BJ (cell line): Measurements from ENCODE around the gene DPH7. TPM values are rescaled to one million over a fixed set of nuclear protein-coding genes. Genes with fewer than 3 reads are reported as not detected.

Source experiments
- CTCF ChIA-PET: fragments of 350-600 bp; formaldehyde crosslinking; extraction: SDS; loops from one replicate; lab custom pipeline; 2021; ENCODE audit warnings: antibody characterized with exemption, inconsistent platforms; lab: Yijun Ruan, JAX
- POLR2A ChIA-PET: fragments of 300-600 bp; sonication (Branson Sonifier 250); formaldehyde crosslinking; extraction: SDS; loops from one replicate; lab custom pipeline; 2021; ENCODE audit warnings: antibody characterized with exemption; lab: Charles Lee
- DNase-seq: peaks from one replicate; pipeline ENCODE4 v3.0.0-alpha.2; 2011; ENCODE audit warnings: low read depth
- H3K27me3 ChIP-seq: 2 replicates; pipeline ENCODE4 v1.6.0; 2011; ENCODE audit warnings: low read length; ENCODE audit not compliant: control insufficient read depth, insufficient read depth
- H3K36me3 ChIP-seq: 2 replicates; pipeline ENCODE4 v1.5.1; 2011; ENCODE audit warnings: low read length; ENCODE audit not compliant: control insufficient read depth, insufficient read depth
- H3K4me3 ChIP-seq: 2 replicates; pipeline ENCODE4 v1.5.1; 2011; ENCODE audit warnings: low read depth, mild to moderate bottlenecking, control low read depth, low read length
- CTCF ChIP-seq: IDR thresholded peaks from 2 replicates; pipeline ENCODE4 v1.5.1; 2011; ENCODE audit warnings: low read depth, mild to moderate bottlenecking, control low read depth, inconsistent platforms, low read length, moderate library complexity; ENCODE audit not compliant: insufficient read depth
- polyA plus RNA-seq: library from polyadenylated mRNA; depleted of rRNA; stranded (reverse); fragments of >200 nt; gene quantifications from 2 replicates; pipeline ENCODE4 v1.2.3, GENCODE V29; 2011

Gene DPH7
- polyA plus RNA-seq, 1 experiment, result 29.4 TPM

- no peak for DNase-seq
- TF ChIP-seq CTCF, result no peak
- no peak overlapping the region for H3K4me3 ChIP-seq
- ChIA-PET POLR2A (no interaction called here), CTCF (no interaction called here)
- no peaks in the 10 kb centered on the region for H3K27me3 ChIP-seq
- peaks cover 19% of the 10 kb centered on the region for H3K36me3 ChIP-seq
Observed at GRCh38 chr9:137614631-137615386, 36.1 kb upstream of the DPH7 start.

GRCh38 chr9:137613738-137614523 is 35.2 kb upstream of the DPH7 start:
- no peaks in the 10 kb centered on the region for H3K27me3 ChIP-seq
- H3K4me3 ChIP-seq, result no peak overlapping the region
- DNase-seq, result no peak
- ChIA-PET CTCF (no interaction called here), POLR2A (no interaction called here)
- no peak for TF ChIP-seq CTCF
- H3K36me3 ChIP-seq, result peaks cover 19% of the 10 kb centered on the region

- DNase-seq, result no peak
- Histone ChIP-seq H3K4me3 (no peak overlapping the region), H3K27me3 (no peaks in the 10 kb centered on the region), H3K36me3 (peaks cover 19% of the 10 kb centered on the region)
- ChIA-PET POLR2A (no interaction called here), CTCF (no interaction called here)
- no peak for TF ChIP-seq CTCF
Observed at GRCh38 chr9:137613259-137613658, 34.5 kb upstream of the DPH7 start.

GRCh38 chr9:137612741-137613142 is 34.0 kb upstream of the DPH7 start:
- TF ChIP-seq CTCF, result no peak
- Histone ChIP-seq H3K36me3 (peaks cover 19% of the 10 kb centered on the region), H3K27me3 (no peaks in the 10 kb centered on the region), H3K4me3 (no peak overlapping the region)
- DNase-seq, result no peak
- CTCF ChIA-PET, result no interaction called here
- POLR2A ChIA-PET, result no interaction called here

- POLR2A ChIA-PET, result no interaction called here
Observed at GRCh38 chr9:137611623-137612609, 33.2 kb upstream of the DPH7 start.

More at GRCh38 chr9:137611623-137612609, 33.2 kb upstream of the DPH7 start:
- CTCF ChIA-PET, result no interaction called here
- peak; percentile 43 for DNase-seq
- no peaks in the 10 kb centered on the region for H3K27me3 ChIP-seq
- H3K36me3 ChIP-seq, result peaks cover 19% of the 10 kb centered on the region
- H3K4me3 ChIP-seq, result no peak overlapping the region
- no peak for TF ChIP-seq CTCF
